Measurements from ENCODE around the gene LEMD2. TPM values are rescaled to one million over a fixed set of nuclear protein-coding genes. Genes with fewer than 3 reads are reported as not detected.

The LEMD2 gene
- total RNA-seq, 1 experiment from 2014 or later, result 52.5 TPM

DNA sequence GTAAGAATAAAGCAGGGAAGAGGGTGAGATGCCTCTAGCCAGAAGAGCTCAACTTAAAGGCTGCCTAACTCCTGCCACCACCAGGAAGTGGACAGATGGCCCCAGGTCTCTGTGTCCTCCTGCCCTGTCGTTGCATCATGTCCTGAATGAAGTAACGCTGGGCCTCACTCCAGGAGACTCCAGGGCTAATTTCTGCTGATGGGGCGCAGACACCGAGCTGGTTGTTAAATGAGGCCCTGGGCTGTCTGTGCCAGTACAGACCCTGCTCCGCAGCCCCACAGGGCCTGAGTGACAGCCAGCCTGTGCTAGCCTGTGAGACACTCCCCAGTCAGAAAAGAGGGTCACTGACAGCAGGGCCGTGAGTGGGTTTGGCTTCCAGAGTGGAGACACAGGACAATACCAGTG lies 48.7 kb downstream of the LEMD2 start:
- no peak for DNase-seq (ENCODE audit: low read depth)

DNA sequence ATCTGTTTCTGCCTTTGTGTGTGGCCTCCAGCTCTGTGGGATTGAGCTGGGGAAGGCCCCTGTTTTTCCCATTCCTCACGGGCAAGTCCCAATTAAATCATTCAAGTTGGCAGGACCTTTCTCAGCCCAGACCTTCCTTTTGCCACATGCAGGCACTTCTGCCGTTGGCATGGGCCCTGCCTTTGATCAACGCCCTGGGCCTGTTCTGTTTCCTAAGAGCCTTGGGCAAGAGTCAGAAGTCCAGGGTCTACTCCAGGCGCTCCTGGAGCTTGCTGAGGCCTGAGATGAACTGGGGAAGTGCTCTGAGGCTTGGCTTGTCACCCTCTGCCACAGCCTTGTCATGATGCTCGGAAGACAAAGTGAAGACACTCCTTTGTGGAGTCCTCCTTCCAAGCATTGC lies 49.4 kb downstream of the LEMD2 start:
- no peak for DNase-seq (ENCODE audit: low read depth)

DNA sequence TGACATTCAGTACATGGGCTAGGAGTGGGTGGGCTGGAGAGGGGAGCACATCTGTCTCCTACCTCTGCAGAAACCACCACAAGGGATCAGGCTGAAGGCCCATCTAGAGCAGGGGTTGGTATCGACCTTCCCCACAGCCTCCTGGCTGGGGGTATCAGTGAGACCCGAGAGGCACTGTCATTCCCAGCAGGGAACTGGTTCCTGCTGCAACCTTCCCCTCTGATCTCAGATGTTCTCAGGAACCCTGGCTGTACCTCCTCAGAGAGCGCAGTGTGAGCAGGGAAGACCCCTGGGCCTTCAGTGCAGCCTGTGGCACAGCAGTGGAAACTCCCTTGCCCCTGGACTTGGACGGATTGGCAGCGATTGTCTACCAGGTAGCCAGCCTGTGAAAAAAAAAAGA lies 50.1 kb downstream of the LEMD2 start:
- no peak for DNase-seq (ENCODE audit: low read depth)

DNA sequence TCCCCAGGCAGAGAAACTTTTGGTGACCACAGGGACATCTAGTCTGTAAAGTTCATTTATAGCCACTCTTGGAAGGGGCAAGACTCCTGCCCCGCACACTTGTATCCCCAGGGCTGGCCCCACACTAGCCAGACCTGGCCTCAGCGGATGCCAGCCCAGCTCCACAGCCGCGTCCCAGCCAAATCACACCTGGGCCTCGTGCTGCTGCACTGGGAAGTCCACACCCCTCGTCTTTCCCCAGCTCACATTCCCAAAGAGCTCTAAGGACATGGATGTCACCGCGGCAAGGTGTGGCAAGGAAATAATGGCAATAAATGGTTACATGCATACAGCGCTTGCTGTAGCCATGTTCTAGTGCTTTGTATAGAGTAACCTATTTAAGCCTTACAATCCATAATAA lies 50.8 kb downstream of the LEMD2 start:
- DNase-seq (ENCODE audit: low read depth), result no peak

DNA sequence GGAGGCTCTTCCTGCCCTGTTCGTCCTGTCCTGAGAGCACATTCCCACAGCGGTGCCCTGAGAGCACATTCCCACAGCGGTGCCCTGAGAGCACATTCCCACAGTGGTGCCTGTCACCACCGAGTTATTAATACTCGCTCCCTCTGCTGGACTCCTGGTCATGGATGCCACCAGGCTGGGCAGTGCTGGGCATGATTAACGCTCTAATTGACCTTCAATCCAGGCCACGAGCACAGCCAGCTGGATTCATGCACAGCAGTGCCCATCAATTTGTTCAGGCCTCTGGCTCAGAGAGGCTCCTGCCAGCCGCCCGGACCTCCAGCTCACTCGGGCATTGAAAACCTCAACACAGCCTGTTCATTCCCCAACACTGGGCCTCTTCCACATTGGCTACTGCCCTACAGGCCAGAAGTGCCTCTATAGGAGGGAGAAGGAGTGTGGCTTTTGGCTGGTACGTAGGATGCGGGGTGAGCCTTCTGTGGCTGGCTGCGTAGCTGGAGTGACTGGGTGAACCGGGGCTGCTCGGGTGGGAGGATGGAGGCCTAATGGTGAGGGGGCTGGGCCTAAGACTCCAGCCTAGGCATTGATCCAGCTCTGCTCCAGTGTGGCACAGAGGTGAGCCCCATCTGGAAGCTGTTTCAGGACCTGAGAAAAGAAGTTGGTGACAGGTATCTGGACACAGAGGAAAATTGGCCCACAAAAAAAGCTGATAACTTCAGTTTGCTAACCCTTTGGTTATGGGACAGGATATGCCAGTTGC lies 51.5 kb downstream of the LEMD2 start:
- DNase-seq (ENCODE audit: low read depth), result no peak

DNA sequence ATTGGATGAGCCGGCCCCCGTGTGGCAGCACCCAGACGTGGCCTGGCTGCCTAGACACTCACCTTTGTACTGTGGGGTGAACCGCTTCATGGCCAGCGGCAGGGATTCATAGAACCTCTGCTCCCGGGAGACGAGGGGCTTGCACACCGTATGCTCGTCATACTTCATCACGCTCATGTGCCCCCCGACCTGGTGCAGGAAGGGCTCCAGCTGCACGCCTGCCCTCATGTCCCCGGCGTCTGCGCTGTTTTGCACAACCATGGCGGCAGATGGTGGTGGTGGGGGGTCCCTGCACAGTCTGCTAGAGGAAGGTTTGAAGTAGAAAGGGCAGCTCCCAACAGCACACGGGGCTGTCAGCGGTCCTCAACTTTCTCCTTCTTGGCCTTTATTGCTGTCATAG lies 53.7 kb downstream of the LEMD2 start:
- no peak for DNase-seq (ENCODE audit: low read depth)

DNA sequence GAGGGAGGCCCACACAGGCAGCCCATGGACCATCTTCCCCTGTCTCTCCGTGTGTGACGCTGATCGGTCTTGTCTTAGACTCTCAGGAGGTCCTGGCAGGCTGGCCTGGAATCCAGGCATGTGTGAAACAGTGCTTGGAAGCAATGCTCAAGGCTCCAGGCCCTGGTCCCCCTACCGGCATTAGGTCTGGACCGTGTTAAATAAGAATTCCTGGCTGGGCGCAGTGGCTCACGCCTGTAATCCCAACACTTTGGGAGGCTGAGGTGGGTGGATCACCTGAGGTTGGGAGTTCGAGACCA lies 55.3 kb downstream of the LEMD2 start:
- no peak for DNase-seq (ENCODE audit: low read depth)

DNA sequence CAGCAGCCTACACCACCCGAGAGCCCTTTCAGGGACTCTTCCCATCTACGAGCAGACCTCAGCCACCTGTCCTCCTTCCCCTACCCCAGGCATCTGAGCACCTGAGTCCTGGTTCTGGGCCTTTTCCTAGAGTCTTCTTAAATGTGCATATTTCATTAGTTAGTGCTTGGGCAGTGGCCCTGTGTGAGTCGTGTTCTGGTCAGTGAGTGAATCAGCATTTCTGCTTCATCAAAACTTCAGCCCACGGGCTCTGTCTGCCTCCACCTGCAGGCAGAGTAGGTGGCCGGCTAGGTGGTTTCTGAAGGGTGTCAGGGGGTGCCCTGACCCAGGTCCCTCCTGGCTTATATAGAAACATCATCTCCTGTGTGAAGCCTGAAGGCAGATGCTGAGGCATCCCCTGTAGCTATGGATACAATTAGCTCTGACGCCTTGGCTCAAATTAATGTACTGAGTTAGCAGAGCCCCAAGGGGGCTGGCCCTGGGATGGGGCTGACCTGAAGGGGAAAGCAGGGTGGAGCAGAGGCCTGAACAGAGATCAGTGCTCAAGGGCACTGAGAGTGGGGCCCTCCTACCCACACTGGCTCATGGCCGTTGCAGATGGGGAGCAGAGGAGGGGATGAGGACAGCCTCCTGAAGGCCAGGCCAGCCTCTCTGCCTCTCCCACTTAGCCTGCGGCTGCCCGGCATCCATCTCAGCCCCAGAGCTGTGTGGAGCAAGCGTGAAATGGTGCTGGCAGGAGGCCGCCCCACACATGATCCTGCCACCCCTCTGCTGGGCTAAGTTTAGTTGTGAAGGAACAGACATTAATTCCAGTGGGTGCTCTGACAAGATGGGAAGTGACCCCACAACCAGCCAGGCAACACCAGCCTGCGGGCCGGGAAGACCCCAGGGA lies 55.9 kb downstream of the LEMD2 start:
- DNase-seq (ENCODE audit: low read depth), result no peak

DNA sequence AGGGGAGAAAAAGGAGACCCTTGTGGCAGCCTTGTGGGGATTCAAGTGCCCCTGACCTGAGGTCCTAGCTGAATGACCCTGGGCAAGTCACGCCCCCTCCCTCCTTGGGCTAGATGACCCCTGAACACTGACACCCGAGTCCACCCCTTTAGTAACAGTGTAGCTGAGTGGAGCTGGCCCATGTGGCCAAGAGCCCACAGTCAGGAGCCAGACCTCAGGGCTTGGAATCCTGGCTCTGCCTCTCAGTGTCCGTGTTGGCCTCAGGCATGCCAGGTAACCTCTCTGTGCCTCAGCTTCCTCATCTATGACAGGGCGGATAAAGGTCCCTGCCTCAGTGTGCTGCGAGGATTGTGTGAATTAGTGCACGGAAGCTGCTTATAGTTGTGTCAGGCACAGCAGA lies 56.5 kb downstream of the LEMD2 start:
- DNase-seq (ENCODE audit: low read depth), result no peak

DNA sequence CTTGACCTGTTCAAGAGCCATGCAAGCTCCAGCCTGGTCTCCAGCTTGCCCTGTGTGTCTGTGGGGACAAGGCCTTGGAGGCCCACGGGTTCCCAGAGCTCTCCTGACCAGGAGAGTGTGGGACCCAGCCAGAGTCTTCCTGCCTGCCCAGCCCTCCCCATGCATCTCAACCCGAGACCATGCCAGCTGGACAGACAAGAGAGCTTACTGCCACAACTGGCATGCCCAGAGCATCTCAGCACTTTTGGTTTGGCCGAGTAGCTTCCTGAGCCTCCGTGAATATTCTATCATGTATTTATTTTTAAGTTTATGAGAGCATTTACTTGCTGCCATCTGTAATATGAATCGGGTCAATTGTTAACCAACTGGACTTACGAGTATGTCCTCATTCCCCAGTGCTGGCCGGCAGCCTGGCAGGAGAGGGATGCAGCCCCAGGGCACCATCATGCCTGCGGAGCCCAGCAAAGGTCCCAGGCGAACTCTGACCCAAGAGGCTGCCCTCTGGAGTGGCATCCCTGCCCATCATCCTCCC lies 57.1 kb downstream of the LEMD2 start:
- no peak for DNase-seq (ENCODE audit: low read depth)

DNA sequence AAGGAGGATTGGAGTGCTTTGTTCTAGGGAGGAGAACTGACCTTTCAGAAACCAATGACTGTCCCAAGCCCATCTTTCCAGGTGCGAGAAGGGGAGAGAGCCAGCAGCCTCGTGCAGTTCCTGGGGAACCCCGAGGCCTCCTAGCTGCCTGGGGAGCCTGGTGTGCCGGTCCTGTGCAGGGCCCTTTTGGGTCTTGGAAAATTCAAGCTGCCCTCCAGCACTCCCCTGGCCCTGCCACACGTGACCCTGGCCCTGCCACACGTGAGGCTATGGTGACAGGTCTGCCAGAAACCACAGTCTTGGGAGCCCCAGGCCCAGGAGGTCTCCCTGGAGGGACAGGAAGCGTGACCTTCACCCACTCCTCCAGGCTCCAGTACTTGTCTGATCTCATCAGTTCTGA lies 57.9 kb downstream of the LEMD2 start:
- no peak for DNase-seq (ENCODE audit: low read depth)

DNA sequence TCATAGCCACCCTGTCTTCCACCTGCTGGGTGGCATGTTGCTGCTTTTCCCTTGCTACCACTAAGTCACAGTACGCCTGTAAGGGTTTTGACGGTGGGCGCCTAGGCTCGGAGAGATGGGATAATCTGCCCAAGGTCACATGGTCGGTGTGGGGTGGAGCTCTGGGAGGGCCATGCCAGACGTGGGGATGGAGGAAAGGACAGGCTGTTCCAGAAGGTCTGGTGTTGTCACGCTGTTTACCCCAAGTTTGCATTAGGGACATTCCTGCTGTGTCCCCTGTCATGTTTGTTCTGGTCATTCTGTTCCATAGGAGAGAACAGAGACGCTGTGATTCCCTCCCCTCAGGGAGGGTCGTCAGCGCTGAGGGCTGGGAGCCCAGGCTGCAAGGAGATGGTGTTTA lies 58.3 kb downstream of the LEMD2 start:
- no peak for DNase-seq (ENCODE audit: low read depth)

DNA sequence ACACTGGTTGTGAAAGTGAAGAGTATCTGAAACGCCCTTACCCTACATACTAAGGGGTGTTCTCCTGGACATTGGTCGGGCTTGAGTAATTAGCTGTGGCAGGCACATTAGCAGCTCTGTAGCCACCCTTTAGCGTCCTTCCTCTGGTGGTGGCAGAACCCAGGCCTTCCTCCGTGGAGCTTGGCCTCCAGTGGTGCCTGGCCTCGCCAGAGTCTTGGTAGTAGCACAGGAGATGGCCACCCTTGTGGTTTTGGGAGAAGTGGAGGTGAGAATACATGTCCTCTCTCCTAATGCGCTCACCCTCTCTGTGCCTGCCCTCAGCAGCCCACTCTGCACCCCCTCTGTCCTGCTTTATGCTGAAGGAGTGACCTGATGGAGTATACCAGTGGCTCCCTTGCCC lies 59.9 kb downstream of the LEMD2 start:
- no peak for DNase-seq (ENCODE audit: low read depth)

DNA sequence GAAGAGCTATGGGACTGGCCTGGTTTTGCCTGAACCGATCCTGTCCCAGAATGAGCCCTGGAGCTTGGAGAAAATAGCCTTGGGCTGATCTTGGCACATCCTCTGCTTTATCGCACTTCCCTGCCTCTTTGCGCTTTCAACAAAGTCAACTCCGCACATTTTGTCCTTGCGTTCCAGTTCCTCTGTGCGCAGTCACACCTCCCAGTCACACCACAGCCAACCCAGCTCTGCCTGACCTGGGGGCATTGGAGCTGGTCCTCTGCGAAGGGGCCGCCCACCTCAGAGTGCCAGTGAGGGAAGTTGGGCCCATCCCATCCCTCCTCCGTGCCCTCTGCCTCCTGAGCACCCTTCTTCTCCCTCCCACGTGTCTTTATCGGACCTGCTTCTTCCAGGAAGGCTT lies 60.5 kb downstream of the LEMD2 start:
- no peak for DNase-seq (ENCODE audit: low read depth)

DNA sequence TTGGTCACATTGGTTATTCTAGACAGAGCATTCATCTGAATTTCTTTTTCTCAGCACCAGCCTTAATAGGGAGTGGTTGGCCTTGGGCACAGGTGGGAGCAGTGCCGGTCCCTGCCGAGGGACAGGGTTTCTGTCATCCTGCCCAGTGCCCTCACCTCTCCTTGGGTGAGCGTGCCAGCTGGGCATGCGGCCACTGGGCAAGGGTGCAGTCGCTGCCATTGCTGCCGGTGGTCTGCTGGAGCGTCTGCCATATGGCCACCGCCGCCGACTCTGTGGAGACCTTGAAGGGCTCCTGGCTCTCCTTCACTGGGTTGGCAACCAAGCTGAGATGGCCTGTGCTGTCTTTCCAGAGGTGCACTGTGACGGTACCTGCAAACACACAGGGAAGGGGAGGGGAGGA lies 61.0 kb downstream of the LEMD2 start:
- DNase-seq (ENCODE audit: low read depth), result no peak

DNA sequence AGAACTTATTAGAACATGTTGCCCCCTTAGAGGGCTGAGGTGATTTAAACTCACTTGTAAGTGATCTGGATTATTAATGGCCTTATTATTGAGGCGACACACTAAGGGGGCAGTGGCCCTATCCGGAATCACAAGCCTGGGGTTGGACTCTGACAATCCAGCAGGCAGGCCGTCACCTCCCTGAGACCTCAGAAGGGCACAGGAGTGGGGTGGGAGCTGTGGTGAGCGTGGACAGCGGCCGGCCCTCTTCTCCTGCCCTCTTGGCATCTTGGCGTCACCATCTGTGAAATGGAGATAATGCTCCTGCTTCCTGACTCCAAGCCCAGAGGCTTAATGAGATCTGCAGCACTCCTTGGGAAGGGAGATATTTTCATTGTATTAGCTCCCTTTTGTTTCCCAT lies 61.8 kb downstream of the LEMD2 start:
- DNase-seq (ENCODE audit: low read depth), result no peak

DNA sequence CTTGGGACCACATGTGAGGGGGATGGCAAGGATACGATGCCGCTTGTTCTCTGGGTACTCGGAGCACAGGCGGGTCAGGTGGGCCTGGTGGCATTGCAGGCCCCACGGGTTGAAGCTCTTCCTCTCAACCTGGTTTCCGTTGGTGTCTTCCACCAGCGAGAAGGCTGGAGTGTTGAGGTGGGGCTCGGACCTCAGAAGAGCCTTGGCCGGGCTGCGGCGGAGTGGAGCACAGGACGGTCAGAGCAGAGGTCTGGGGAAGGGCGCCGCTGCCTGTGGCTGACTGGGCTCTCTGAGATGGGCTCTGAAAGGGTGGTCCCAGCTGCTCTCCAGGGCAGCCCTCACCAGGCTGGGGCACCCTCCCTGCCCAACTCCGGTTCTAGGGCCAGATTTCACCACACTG lies 62.2 kb downstream of the LEMD2 start:
- no peak for DNase-seq (ENCODE audit: low read depth)

DNA sequence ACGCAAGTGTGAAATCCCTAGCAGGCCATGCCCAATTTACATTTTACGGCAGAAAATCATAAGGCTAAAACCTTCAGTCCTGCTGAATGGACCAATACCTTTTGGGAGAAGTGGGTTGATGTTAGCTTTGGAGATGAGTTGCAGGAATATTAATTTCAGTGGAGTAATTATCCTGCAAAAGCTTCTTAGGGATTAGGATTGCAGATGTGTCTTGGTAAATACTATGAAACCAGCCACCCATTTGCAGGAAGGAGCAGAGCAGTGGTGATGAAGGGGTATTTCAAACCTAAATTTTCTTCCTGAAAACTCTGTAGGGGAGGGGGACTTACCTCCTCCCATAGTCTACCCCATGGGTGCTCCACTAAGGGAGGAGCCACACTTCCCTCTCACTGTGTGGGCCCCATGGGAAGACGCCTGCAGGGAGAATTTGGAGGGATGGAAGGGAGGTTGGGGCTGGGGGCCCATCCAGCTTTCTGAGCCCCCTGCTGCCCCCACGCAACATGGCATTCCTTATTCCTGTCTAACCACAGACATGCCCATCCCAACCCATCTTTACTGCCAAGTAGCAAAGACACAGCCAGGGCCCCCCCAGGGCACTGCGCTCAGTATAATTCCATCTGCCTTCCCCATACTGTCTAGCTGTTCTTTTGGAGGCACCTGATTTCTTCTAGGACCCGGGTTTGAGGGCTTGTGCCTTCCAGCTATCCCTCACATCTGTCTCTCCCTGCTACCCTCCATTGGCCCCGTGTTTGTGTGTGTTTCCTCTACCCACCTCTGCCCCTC lies 62.8 kb downstream of the LEMD2 start:
- no peak for DNase-seq (ENCODE audit: low read depth)

DNA sequence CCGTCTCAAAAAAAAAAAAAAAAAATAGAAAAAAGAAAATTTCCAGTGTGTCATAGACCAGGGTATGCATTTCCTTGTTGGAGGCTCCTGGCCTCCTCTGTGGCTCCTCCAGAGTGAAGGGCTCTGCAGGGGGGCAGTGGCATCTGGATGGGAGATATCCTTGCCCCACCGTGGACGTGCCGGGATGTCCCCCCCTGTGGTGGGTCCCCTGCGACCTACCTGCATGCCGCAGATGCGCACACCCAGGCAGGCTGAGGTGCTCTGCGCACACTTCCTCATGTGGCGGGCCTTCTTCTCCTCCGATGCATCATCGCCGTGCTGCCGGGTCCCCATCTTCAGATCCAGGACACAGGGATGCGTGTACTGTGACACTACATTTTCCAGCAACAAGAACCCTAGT lies 63.7 kb downstream of the LEMD2 start:
- DNase-seq (ENCODE audit: low read depth), result no peak

DNA sequence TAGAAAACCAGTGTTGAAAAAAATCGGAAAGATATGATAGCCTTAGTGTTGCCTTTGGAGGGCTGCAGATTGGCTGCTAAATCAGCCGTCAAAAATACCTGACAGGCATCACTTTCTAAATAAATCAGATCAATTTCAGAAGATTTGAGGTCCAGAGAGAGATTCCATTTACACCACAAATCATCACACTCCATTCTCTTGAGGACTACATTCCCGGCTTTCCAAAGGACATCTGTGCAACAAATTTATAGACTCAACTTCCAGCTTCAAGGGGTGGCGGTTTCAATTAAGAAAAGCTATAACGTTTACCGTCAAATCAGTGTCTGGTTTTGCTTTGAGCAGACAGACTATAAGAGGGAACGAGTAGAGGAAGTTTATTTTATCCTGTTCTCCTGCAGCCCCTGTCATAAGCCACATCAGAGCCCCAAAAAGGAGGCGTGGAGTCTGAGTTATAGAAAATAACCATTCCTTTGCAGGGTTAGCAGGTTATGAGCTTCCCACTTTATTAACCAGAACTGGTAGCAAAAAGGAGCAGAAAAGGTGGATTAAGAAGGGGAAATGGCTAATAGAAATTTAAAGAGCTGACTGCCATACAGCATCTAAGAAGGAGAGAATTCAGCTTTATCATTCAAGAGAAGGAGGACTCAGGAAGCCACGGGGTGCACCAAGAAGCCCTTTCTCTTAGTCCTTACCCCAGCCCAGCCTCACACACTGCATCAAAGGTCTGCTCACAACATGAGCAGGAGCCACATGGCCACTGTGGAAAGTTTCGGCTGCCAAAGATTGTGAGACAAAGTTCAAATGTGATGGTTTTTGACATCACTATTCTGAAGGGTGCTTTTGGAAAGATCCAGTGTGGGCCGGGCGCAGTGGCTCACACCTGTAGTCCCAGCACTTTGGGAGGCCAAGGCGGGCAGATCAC lies 64.6 kb downstream of the LEMD2 start:
- no peak for DNase-seq (ENCODE audit: low read depth)
